Measurements from ENCODE around the gene FUT6. TPM values are rescaled to one million over a fixed set of nuclear protein-coding genes. Genes with fewer than 3 reads are reported as not detected.
"Not testable (repeated sequence)": the region's sequence is repeated elsewhere in the genome, so short reads cannot be mapped to it uniquely, and the experiment has no call there.

Gene FUT6
- total and polyA plus RNA-seq, 4 donors = 0.67 to 2.6 (median 1.9) TPM; not detected in 1

DNA sequence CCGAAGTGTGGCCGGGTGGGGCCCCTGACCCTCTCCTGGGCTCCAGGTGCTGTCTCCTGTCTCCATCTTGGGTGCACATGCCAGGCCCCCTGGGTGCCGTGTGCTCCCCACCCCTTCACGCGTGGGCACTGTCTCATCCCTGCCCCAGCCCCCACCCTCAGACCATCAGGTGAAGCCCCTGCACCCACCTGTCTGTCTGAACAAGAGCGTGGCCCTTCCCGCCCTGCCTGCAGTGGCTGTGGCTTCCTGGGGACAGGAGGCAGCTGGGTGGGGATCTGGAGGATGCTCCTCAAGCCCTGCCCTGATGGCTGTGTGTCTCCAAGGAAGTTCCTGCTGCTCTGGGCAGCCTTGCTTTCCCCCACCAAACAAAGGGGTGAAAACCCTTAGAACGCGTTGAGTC, 57.2 kb downstream of the FUT6 start:
- H3K9ac ChIP-seq (ENCODE audit: insufficient read depth in 1 of 2, low read length in 2 of 2) = no peak overlapping the region
- no peak overlapping the region for H3K27ac ChIP-seq (ENCODE audit: low read depth in 1 of 2, low read length in 1 of 2)
- DNase-seq = no peak
- WGBS, 2 donors = 87 to 91% methylated on average over 9 of the region's 9 CpGs
- peaks cover 2 to 48% (median 10%) of the 10 kb centered on the region in 4 donors for H3K36me3 ChIP-seq (ENCODE audit: control insufficient read depth in 4 of 4, insufficient read depth in 4 of 4, low read length in 4 of 4)
- TF ChIP-seq, protein P1, sequence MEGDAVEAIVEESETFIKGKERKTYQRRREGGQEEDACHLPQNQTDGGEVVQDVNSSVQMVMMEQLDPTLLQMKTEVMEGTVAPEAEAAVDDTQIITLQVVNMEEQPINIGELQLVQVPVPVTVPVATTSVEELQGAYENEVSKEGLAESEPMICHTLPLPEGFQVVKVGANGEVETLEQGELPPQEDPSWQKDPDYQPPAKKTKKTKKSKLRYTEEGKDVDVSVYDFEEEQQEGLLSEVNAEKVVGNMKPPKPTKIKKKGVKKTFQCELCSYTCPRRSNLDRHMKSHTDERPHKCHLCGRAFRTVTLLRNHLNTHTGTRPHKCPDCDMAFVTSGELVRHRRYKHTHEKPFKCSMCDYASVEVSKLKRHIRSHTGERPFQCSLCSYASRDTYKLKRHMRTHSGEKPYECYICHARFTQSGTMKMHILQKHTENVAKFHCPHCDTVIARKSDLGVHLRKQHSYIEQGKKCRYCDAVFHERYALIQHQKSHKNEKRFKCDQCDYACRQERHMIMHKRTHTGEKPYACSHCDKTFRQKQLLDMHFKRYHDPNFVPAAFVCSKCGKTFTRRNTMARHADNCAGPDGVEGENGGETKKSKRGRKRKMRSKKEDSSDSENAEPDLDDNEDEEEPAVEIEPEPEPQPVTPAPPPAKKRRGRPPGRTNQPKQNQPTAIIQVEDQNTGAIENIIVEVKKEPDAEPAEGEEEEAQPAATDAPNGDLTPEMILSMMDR (IDR thresholded peaks at IDR 0.05; ENCODE audit: control extremely low read depth, extremely low read depth) = no peak
- no peaks in the 10 kb centered on the region for H3K27me3 ChIP-seq (ENCODE audit: control insufficient read depth in 3 of 3, insufficient read depth in 3 of 3, low read length in 2 of 3)
- ATAC-seq (ENCODE audit: insufficient read depth, low FRiP score) = no peak
- H3K9me3 ChIP-seq (ENCODE audit: control insufficient read depth in 4 of 4, insufficient read depth in 3 of 4, low read length in 3 of 4) = peaks cover 0 to 2% (median 0%) of the 10 kb centered on the region in 4 donors
- H3K4me1 ChIP-seq (ENCODE audit: control insufficient read depth in 5 of 5, insufficient read depth in 5 of 5, low read length in 5 of 5) = no peaks in the 10 kb centered on the region
- H3K4me3 ChIP-seq = no peak overlapping the region

DNA sequence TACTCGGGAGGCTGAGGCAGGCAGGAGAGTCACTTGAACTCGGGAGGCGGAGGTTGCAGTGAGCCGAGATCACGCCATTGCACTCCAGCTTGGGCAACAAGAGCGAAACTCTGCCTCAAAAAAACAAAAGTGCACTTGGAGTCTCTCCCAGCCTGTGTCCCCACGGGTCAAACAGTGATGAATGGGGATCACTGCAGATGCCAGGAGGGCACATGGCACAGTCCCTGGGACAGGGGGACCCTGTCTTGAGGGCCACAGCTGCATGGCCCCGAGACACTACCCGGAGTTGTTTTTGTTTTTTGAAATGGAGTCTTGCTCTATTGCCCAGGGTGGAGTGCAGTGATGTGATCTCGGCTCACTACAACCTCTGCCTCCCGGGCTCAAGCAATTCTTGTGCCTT, 58.6 kb downstream of the FUT6 start:
- 86 to 88% methylated on average over 11 of the region's 11 CpGs for WGBS, 2 donors
- H3K9ac ChIP-seq (ENCODE audit: insufficient read depth in 1 of 2, low read length in 2 of 2); ATAC-seq (ENCODE audit: insufficient read depth, low FRiP score); H3K4me1 ChIP-seq (ENCODE audit: control insufficient read depth in 5 of 5, insufficient read depth in 5 of 5, low read length in 5 of 5); H3K27me3 ChIP-seq (ENCODE audit: control insufficient read depth in 3 of 3, insufficient read depth in 3 of 3, low read length in 2 of 3); H3K27ac ChIP-seq (ENCODE audit: low read depth in 1 of 2, low read length in 1 of 2); DNase-seq; H3K9me3 ChIP-seq (ENCODE audit: control insufficient read depth in 4 of 4, insufficient read depth in 3 of 4, low read length in 3 of 4); H3K4me3 ChIP-seq: not testable (repeated sequence)
- H3K36me3 ChIP-seq (ENCODE audit: control insufficient read depth in 4 of 4, insufficient read depth in 4 of 4, low read length in 4 of 4) = peaks cover 0 to 34% (median 3%) of the 10 kb centered on the region in 4 donors

Other genes starting within 250 kb of the FUT6 start
- 10 to 100 TPM; 85.0 to 88.6 TPM for gene SAFB2, start 216.9 kb downstream of the FUT6 start, total RNA-seq
- 10 to 100 TPM; 39.7 to 51.9 TPM for gene SAFB2, start 216.9 kb downstream of the FUT6 start, polyA plus RNA-seq
- gene SAFB, start 216.6 kb downstream of the FUT6 start, total RNA-seq = 100 to 1,000 TPM in 1 of 2 donors, 10 to 100 TPM in 1; 88.2 to 130 TPM
- 10 to 100 TPM; 59.5 to 67.2 TPM for gene SAFB, start 216.6 kb downstream of the FUT6 start, polyA plus RNA-seq
- 10 to 100 TPM; 26.6 to 78.2 TPM for gene MICOS13, start 159.2 kb downstream of the FUT6 start, total RNA-seq
- gene MICOS13, start 159.2 kb downstream of the FUT6 start, polyA plus RNA-seq = 100 to 1,000 TPM in 1 of 2 donors, 10 to 100 TPM in 1; 77.1 to 184 TPM
- gene HSD11B1L, start 158.7 kb downstream of the FUT6 start, total RNA-seq = 10 to 100 TPM in 1 of 2 donors, 1 to 10 TPM in 1; 8.2 to 10.3 TPM
- 10 to 100 TPM in 1 of 2 donors, 1 to 10 TPM in 1; 7.5 to 12.2 TPM for gene HSD11B1L, start 158.7 kb downstream of the FUT6 start, polyA plus RNA-seq
- 100 to 1,000 TPM; 309 to 612 TPM for gene RPL36, start 149.4 kb downstream of the FUT6 start, total RNA-seq
- 1,000 to 10,000 TPM in 1 of 2 donors, 100 to 1,000 TPM in 1; 793 to 1,934 TPM for gene RPL36, start 149.4 kb downstream of the FUT6 start, polyA plus RNA-seq
- 10 to 100 TPM; 41.0 to 89.6 TPM for gene LONP1, start 119.6 kb downstream of the FUT6 start, total RNA-seq
- gene LONP1, start 119.6 kb downstream of the FUT6 start, polyA plus RNA-seq = 10 to 100 TPM; 63.0 to 75.0 TPM
- gene CATSPERD, start 119.1 kb downstream of the FUT6 start, total RNA-seq = 10 to 100 TPM in 1 of 2 donors, 1 to 10 TPM in 1; 8.2 to 10.0 TPM
- gene CATSPERD, start 119.1 kb downstream of the FUT6 start, polyA plus RNA-seq = 10 to 100 TPM in 1 of 2 donors, 1 to 10 TPM in 1; 8.4 to 11.3 TPM
- 1 to 10 TPM in 1 of 2 donors, under 1 TPM in 1; 0.20 to 6.1 TPM for gene PRR22, start 55.0 kb downstream of the FUT6 start, total RNA-seq
- gene PRR22, start 55.0 kb downstream of the FUT6 start, polyA plus RNA-seq = 1 to 10 TPM; 2.6 to 6.8 TPM
- 10 to 100 TPM; 18.5 to 47.0 TPM for gene DUS3L, start 48.5 kb downstream of the FUT6 start, total RNA-seq
- gene DUS3L, start 48.5 kb downstream of the FUT6 start, polyA plus RNA-seq = 10 to 100 TPM; 32.7 to 40.8 TPM
- 1 to 10 TPM in 1 of 2 donors, under 1 TPM in 1; 0.23 to 3.3 TPM for gene NRTN, start 34.6 kb downstream of the FUT6 start, total RNA-seq
- 1 to 10 TPM; 1.2 to 1.7 TPM for gene NRTN, start 34.6 kb downstream of the FUT6 start, polyA plus RNA-seq
- gene FUT3, start 11.7 kb upstream of the FUT6 start, total RNA-seq = 10 to 100 TPM in 1 of 2 donors, 1 to 10 TPM in 1; 1.5 to 31.4 TPM
- gene FUT3, start 11.7 kb upstream of the FUT6 start, polyA plus RNA-seq = 10 to 100 TPM; 11.3 to 25.1 TPM
- not detected for gene FUT5, start 30.8 kb upstream of the FUT6 start, total RNA-seq
- gene FUT5, start 30.8 kb upstream of the FUT6 start, polyA plus RNA-seq = not detected
- 100 to 1,000 TPM in 1 of 2 donors, 10 to 100 TPM in 1; 52.5 to 219 TPM for gene NDUFA11, start 64.1 kb upstream of the FUT6 start, total RNA-seq
- 100 to 1,000 TPM; 337 to 344 TPM for gene NDUFA11, start 64.1 kb upstream of the FUT6 start, polyA plus RNA-seq
- gene VMAC, start 65.2 kb upstream of the FUT6 start, total RNA-seq = 1 to 10 TPM; 6.3 to 7.2 TPM
- 1 to 10 TPM; 3.3 to 5.0 TPM for gene VMAC, start 65.2 kb upstream of the FUT6 start, polyA plus RNA-seq
- 100 to 1,000 TPM; 333 to 360 TPM for gene CAPS, start 74.6 kb upstream of the FUT6 start, total RNA-seq
- gene CAPS, start 74.6 kb upstream of the FUT6 start, polyA plus RNA-seq = 100 to 1,000 TPM in 1 of 2 donors, 10 to 100 TPM in 1; 90.2 to 113 TPM
- 10 to 100 TPM; 60.4 to 67.7 TPM for gene RANBP3, start 138.4 kb upstream of the FUT6 start, total RNA-seq
- 10 to 100 TPM; 33.6 to 49.4 TPM for gene RANBP3, start 138.4 kb upstream of the FUT6 start, polyA plus RNA-seq